WTC11 (cell line): ENCODE results near the gene TPX2. TPM values are rescaled to one million over a fixed set of nuclear protein-coding genes. Genes with fewer than 3 reads are reported as not detected.

Experiments
- ATAC-seq: fragments of 200-7000 bp; cut with Tn5 transposase; 2 replicates; pipeline ENCODE4 v1.10.0; 2021; ENCODE audit warnings: mild to moderate bottlenecking, moderate library complexity
- CTCF ChIA-PET: fragments of 300-600 bp; sonication (Branson Sonifier 250); formaldehyde crosslinking; loops from one replicate; lab custom pipeline; 2021; ENCODE audit warnings: antibody characterized with exemption; lab: Charles Lee
- POLR2A ChIA-PET: fragments of 350-600 bp; sonication (Branson Sonifier 250); formaldehyde crosslinking; loops from one replicate; lab custom pipeline; 2021; ENCODE audit warnings: antibody characterized with exemption; lab: Charles Lee
- DNase-seq: peaks from one replicate; pipeline ENCODE4 v3.0.0; 2021; ENCODE audit warnings: low spot score
- H3K27ac Mint-ChIP-seq: 2 replicates; pipeline ENCODE4 v1.8.0; 2021; ENCODE audit warnings: mixed read lengths
- H3K27me3 Mint-ChIP-seq: 2 replicates; pipeline ENCODE4 v1.8.0; 2021; ENCODE audit warnings: low read depth, mild to moderate bottlenecking, moderate library complexity, mixed read lengths
- H3K36me3 Mint-ChIP-seq: 2 replicates; pipeline ENCODE4 v1.8.0; 2021; ENCODE audit warnings: mixed read lengths
- H3K4me1 Mint-ChIP-seq: 2 replicates; pipeline ENCODE4 v1.8.0; 2022; ENCODE audit warnings: mixed read lengths
- H3K4me3 Mint-ChIP-seq: 2 replicates; pipeline ENCODE4 v1.8.0; 2021; ENCODE audit warnings: mild to moderate bottlenecking, moderate library complexity, mixed read lengths
- H3K9me3 Mint-ChIP-seq: 2 replicates; pipeline ENCODE4 v1.8.0; 2021; ENCODE audit warnings: mixed read lengths
- ATF1 ChIP-seq: sonication (generic); formaldehyde crosslinking; IDR thresholded peaks from 2 replicates; pipeline ENCODE4 v1.8.1; 2023; ENCODE audit warnings: mild to moderate bottlenecking, moderate library complexity, missing genetic modification reagents
- CBFB ChIP-seq: sonication (generic); formaldehyde crosslinking; IDR thresholded peaks from 2 replicates; pipeline ENCODE4 v1.8.1; 2022; ENCODE audit warnings: mild to moderate bottlenecking, low read depth, missing genetic modification reagents
- CREB1 ChIP-seq: sonication (generic); formaldehyde crosslinking; IDR thresholded peaks from 2 replicates; pipeline ENCODE4 v1.8.0; 2023; ENCODE audit warnings: mild to moderate bottlenecking, missing genetic modification reagents
- EMX1 ChIP-seq: fragments of 250-450 bp; sonication (Bioruptor Pico); IDR thresholded peaks from 2 replicates; pipeline ENCODE4 v1.8.0; 2021; ENCODE audit warnings: mild to moderate bottlenecking
- FOXJ3 ChIP-seq: sonication (generic); formaldehyde crosslinking; IDR thresholded peaks from 2 replicates; pipeline ENCODE4 v1.9.0; 2021; ENCODE audit warnings: missing genetic modification reagents, mild to moderate bottlenecking, borderline replicate concordance
- MAX ChIP-seq: sonication (generic); formaldehyde crosslinking; IDR thresholded peaks from 2 replicates; pipeline ENCODE4 v1.8.0; 2022; ENCODE audit warnings: mild to moderate bottlenecking, missing genetic modification reagents
- MXD4 ChIP-seq: fragments of 250-450 bp; sonication (Bioruptor Pico); IDR thresholded peaks from 2 replicates; pipeline ENCODE4 v1.8.0; 2021; ENCODE audit warnings: mild to moderate bottlenecking, moderate library complexity, borderline replicate concordance
- NR1H2 ChIP-seq: sonication (generic); formaldehyde crosslinking; IDR thresholded peaks from 2 replicates; pipeline ENCODE4 v1.9.0; 2021; ENCODE audit warnings: mild to moderate bottlenecking, moderate library complexity, missing genetic modification reagents
- OVOL2 ChIP-seq: fragments of 250-450 bp; sonication (Bioruptor Pico); IDR thresholded peaks from 2 replicates; pipeline ENCODE4 v1.9.0; 2021; ENCODE audit warnings: mild to moderate bottlenecking, borderline replicate concordance
- RELA ChIP-seq: sonication (generic); formaldehyde crosslinking; IDR thresholded peaks from 2 replicates; pipeline ENCODE4 v1.8.1; 2022; ENCODE audit warnings: missing genetic modification reagents, mild to moderate bottlenecking, borderline replicate concordance
- RORB ChIP-seq: fragments of 250-450 bp; sonication (Bioruptor Pico); IDR thresholded peaks from 2 replicates; pipeline ENCODE4 v1.9.0; 2021; ENCODE audit warnings: mild to moderate bottlenecking
- TCF7 ChIP-seq: sonication (generic); formaldehyde crosslinking; IDR thresholded peaks from 2 replicates; pipeline ENCODE4 v1.8.0; 2022; ENCODE audit warnings: mild to moderate bottlenecking, low read depth, missing genetic modification reagents, moderate library complexity
- TEAD1 ChIP-seq: sonication (generic); formaldehyde crosslinking; IDR thresholded peaks from 2 replicates; pipeline ENCODE4 v1.8.0; 2022; ENCODE audit warnings: mild to moderate bottlenecking, missing genetic modification reagents
- ZBTB21 ChIP-seq: sonication (generic); formaldehyde crosslinking; IDR thresholded peaks from 2 replicates; pipeline ENCODE4 v1.8.1; 2023; ENCODE audit warnings: mild to moderate bottlenecking, missing genetic modification reagents, borderline replicate concordance
- ZNF219 ChIP-seq: sonication (generic); formaldehyde crosslinking; IDR thresholded peaks from 2 replicates; pipeline ENCODE4 v1.8.0; 2023; ENCODE audit warnings: missing genetic modification reagents, mild to moderate bottlenecking, borderline replicate concordance
- ZNF416 ChIP-seq: fragments of 250-450 bp; sonication (Bioruptor Pico); IDR thresholded peaks from 2 replicates; pipeline ENCODE4 v1.9.0; 2021; ENCODE audit warnings: mild to moderate bottlenecking, inconsistent platforms
- ZNF423 ChIP-seq: fragments of 250-450 bp; sonication (Bioruptor Pico); IDR thresholded peaks from 2 replicates; pipeline ENCODE4 v2.1.2; 2022; ENCODE audit warnings: mild to moderate bottlenecking, moderate library complexity
- ZNF512 ChIP-seq: sonication (generic); formaldehyde crosslinking; IDR thresholded peaks from 2 replicates; pipeline ENCODE4 v1.8.1; 2022; ENCODE audit warnings: missing genetic modification reagents, borderline replicate concordance
- ZNF532 ChIP-seq: fragments of 250-450 bp; sonication (Bioruptor Pico); IDR thresholded peaks from 2 replicates; pipeline ENCODE4 v1.9.0; 2021; ENCODE audit warnings: mild to moderate bottlenecking, borderline replicate concordance
- total RNA-seq: library from RNA; stranded (reverse); gene quantifications from 3 replicates; pipeline ENCODE4 v1.2.3, GENCODE V29; 2021
- TF ChIP-seq, protein P1 (sequence below): sonication (generic); formaldehyde crosslinking; IDR thresholded peaks from 2 replicates; pipeline ENCODE4 v1.8.0; 2023; ENCODE audit warnings: missing genetic modification reagents, mild to moderate bottlenecking, borderline replicate concordance
- TF ChIP-seq, protein P2 (sequence below): sonication (generic); formaldehyde crosslinking; IDR thresholded peaks from 2 replicates; pipeline ENCODE4 v1.8.1; 2023; ENCODE audit warnings: mild to moderate bottlenecking, missing genetic modification reagents, moderate library complexity

Gene TPX2
- total RNA-seq, 1 experiment from 2014 or later, result 123 TPM

GRCh38 chr20:31780839-31781238, 41.7 kb downstream of the TPX2 start:
- no peaks in the 10 kb centered on the region for H3K9me3 Mint-ChIP-seq
- no peak for ATAC-seq
- H3K4me1 Mint-ChIP-seq, result peaks cover 17% of the 10 kb centered on the region
- H3K36me3 Mint-ChIP-seq, result peaks cover 81% of the 10 kb centered on the region
- TF ChIP-seq NR1H2 (no peak), MXD4 (CRISPR knock-in tag) (no peak), TCF7 (CRISPR knock-in tag) (no peak), RELA (CRISPR knock-in tag) (no peak), ZNF416 (CRISPR knock-in tag) (no peak), ZNF423 (no peak), ZNF219 (CRISPR knock-in tag) (no peak), ZBTB21 (CRISPR knock-in tag) (no peak), ATF1 (CRISPR knock-in tag) (no peak), CBFB (CRISPR knock-in tag) (no peak)
- TF ChIP-seq, protein P1, sequence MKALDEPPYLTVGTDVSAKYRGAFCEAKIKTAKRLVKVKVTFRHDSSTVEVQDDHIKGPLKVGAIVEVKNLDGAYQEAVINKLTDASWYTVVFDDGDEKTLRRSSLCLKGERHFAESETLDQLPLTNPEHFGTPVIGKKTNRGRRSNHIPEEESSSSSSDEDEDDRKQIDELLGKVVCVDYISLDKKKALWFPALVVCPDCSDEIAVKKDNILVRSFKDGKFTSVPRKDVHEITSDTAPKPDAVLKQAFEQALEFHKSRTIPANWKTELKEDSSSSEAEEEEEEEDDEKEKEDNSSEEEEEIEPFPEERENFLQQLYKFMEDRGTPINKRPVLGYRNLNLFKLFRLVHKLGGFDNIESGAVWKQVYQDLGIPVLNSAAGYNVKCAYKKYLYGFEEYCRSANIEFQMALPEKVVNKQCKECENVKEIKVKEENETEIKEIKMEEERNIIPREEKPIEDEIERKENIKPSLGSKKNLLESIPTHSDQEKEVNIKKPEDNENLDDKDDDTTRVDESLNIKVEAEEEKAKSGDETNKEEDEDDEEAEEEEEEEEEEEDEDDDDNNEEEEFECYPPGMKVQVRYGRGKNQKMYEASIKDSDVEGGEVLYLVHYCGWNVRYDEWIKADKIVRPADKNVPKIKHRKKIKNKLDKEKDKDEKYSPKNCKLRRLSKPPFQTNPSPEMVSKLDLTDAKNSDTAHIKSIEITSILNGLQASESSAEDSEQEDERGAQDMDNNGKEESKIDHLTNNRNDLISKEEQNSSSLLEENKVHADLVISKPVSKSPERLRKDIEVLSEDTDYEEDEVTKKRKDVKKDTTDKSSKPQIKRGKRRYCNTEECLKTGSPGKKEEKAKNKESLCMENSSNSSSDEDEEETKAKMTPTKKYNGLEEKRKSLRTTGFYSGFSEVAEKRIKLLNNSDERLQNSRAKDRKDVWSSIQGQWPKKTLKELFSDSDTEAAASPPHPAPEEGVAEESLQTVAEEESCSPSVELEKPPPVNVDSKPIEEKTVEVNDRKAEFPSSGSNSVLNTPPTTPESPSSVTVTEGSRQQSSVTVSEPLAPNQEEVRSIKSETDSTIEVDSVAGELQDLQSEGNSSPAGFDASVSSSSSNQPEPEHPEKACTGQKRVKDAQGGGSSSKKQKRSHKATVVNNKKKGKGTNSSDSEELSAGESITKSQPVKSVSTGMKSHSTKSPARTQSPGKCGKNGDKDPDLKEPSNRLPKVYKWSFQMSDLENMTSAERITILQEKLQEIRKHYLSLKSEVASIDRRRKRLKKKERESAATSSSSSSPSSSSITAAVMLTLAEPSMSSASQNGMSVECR, result no peak
- CTCF ChIA-PET, result interaction anchor here (0.7 kb wide), 1 partner anchor 106 kb away, joined by 5 read pairs; no protein-coding TSS in a partner anchor
- H3K4me3 Mint-ChIP-seq, result no peak overlapping the region
- POLR2A ChIA-PET, result no interaction called here
- H3K27me3 Mint-ChIP-seq, result no peaks in the 10 kb centered on the region
- no peak overlapping the region for H3K27ac Mint-ChIP-seq
- no peak for DNase-seq

GRCh38 chr20:31781945-31782344, 42.9 kb downstream of the TPX2 start:
- no peak overlapping the region for H3K4me3 Mint-ChIP-seq
- H3K4me1 Mint-ChIP-seq, result peaks cover 21% of the 10 kb centered on the region
- peaks cover 85% of the 10 kb centered on the region for H3K36me3 Mint-ChIP-seq
- no peaks in the 10 kb centered on the region for H3K9me3 Mint-ChIP-seq
- ATAC-seq, result no peak
- H3K27me3 Mint-ChIP-seq, result no peaks in the 10 kb centered on the region
- no peak overlapping the region for H3K27ac Mint-ChIP-seq
- DNase-seq, result no peak
- CTCF ChIA-PET, result no interaction called here
- POLR2A ChIA-PET, result no interaction called here
- TF ChIP-seq ZNF512 (CRISPR knock-in tag) (no peak), MAX (CRISPR knock-in tag) (no peak), ZNF532 (CRISPR knock-in tag) (no peak), RORB (CRISPR knock-in tag) (no peak), CREB1 (no peak), FOXJ3 (CRISPR knock-in tag) (no peak), EMX1 (CRISPR knock-in tag) (no peak), OVOL2 (CRISPR knock-in tag) (no peak), TEAD1 (CRISPR knock-in tag) (no peak)
- TF ChIP-seq, protein P2, sequence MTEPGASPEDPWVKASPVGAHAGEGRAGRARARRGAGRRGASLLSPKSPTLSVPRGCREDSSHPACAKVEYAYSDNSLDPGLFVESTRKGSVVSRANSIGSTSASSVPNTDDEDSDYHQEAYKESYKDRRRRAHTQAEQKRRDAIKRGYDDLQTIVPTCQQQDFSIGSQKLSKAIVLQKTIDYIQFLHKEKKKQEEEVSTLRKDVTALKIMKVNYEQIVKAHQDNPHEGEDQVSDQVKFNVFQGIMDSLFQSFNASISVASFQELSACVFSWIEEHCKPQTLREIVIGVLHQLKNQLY, result no peak
- TF ChIP-seq, protein P1, result no peak
